LNCAP (cell line): ENCODE results near the gene ARID3B.

Experiments used
- TF ChIP-seq, protein P1 (sequence below): fragments of 450-650 bp; IDR thresholded peaks from 2 replicates; pipeline ENCODE4 v1.5.1; 2017; ENCODE audit warnings: mild to moderate bottlenecking

Gene ARID3B

GRCh38 chr15:74612677-74613076 lies 71.7 kb downstream of the ARID3B start:
- TF ChIP-seq, protein P1, sequence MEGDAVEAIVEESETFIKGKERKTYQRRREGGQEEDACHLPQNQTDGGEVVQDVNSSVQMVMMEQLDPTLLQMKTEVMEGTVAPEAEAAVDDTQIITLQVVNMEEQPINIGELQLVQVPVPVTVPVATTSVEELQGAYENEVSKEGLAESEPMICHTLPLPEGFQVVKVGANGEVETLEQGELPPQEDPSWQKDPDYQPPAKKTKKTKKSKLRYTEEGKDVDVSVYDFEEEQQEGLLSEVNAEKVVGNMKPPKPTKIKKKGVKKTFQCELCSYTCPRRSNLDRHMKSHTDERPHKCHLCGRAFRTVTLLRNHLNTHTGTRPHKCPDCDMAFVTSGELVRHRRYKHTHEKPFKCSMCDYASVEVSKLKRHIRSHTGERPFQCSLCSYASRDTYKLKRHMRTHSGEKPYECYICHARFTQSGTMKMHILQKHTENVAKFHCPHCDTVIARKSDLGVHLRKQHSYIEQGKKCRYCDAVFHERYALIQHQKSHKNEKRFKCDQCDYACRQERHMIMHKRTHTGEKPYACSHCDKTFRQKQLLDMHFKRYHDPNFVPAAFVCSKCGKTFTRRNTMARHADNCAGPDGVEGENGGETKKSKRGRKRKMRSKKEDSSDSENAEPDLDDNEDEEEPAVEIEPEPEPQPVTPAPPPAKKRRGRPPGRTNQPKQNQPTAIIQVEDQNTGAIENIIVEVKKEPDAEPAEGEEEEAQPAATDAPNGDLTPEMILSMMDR = no peak

DNA sequence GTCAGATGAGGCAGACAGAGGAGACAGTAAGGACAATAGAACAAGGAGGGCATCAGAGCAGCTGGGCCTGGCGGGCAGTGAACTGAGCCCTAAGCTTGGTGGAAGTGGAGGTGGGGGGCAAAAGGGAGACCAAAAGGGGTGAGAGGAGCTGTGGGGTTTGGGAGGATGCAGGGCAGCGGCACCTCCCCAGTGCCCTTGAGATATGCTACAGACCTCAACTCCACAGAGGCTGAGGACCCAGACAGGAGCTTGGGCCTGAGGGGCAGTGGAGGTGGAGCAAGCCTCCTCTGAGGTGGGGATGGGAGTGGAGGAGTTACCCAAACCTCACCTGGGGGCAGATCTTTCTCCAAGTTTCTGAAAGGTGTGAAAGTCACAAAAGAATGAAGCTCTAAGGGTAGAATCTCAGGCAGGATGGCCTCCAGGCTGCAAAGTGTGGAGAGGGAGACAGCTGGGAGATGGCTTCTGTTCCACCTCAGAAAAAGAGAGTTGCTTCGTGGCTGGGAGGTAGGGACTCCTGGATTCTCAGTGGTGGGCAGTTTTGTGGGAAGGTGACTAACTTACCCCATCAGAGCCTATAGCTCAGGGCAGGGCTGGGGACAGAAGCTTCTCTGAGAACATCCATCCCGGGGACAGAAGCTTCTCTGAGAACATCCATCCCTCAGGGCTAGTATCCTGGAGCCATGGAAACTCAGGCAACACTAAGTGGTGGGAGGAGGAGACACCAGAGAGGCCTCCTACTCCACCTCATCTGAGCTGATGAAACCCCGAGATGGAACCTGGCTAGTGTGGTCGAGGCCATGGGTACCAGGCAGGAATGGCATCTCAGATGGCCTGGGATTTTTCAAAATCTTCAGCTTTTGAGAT lies 72.3 kb downstream of the ARID3B start:
- TF ChIP-seq, protein P1 = no peak

- TF ChIP-seq, protein P1 = no peak
Observed at GRCh38 chr15:74613953-74614743, 73.1 kb downstream of the ARID3B start.

GRCh38 chr15:74614744-74615507 lies 73.9 kb downstream of the ARID3B start:
- TF ChIP-seq, protein P1 = no peak

- TF ChIP-seq, protein P1 = no peak
Observed at GRCh38 chr15:74615508-74616365, 74.7 kb downstream of the ARID3B start, which contains the start of gene CLK3. CLK3 (plus strand) TSS chr15:74615836; CDS start chr15:74619197, 3,361 bp downstream.

- TF ChIP-seq, protein P1 = no peak
Observed at GRCh38 chr15:74616366-74616939, 75.4 kb downstream of the ARID3B start.
